HepG2 (cell line): ENCODE measurements around the gene APOA1. TPM values are rescaled to one million over a fixed set of nuclear protein-coding genes. Genes with fewer than 3 reads are reported as not detected.
A peak's percentile ranks its signal among the peaks of the same experiment; 100 is the strongest.

Source experiments
- AGO2 ChIP-seq: fragments of 200-400 bp; formaldehyde crosslinking; optimal IDR thresholded peaks from 2 replicates; pipeline ENCODE3; 2017; ENCODE audit warnings: mild to moderate bottlenecking, low read depth, low read length, moderate library complexity
- ETV6 ChIP-seq: sonication (generic); formaldehyde crosslinking; conservative IDR thresholded peaks from 2 replicates; pipeline ENCODE4 v1.4.0; 2020; ENCODE audit warnings: missing genetic modification reagents
- FLYWCH1 ChIP-seq: sonication (generic); formaldehyde crosslinking; IDR thresholded peaks from 2 replicates; pipeline ENCODE4 v1.8.1; 2023; ENCODE audit warnings: mild to moderate bottlenecking, missing genetic modification reagents
- KMT2A ChIP-seq: sonication (generic); formaldehyde crosslinking; IDR thresholded peaks from 2 replicates; pipeline ENCODE4 v1.4.0; 2020; ENCODE audit warnings: missing genetic modification reagents
- MTERF4 ChIP-seq: sonication (generic); formaldehyde crosslinking; IDR thresholded peaks from 2 replicates; pipeline ENCODE4 v1.8.0; 2023; ENCODE audit warnings: mild to moderate bottlenecking, missing genetic modification reagents
- MTF2 ChIP-seq: sonication (generic); formaldehyde crosslinking; IDR thresholded peaks from 2 replicates; pipeline ENCODE4 v1.5.0; 2020; ENCODE audit warnings: missing genetic modification reagents, borderline replicate concordance
- NR1H2 ChIP-seq: sonication (generic); formaldehyde crosslinking; IDR thresholded peaks from 2 replicates; pipeline ENCODE4 v1.8.1; 2022; ENCODE audit warnings: low read depth, missing genetic modification reagents, borderline replicate concordance
- NR3C1 ChIP-seq: sonication (generic); formaldehyde crosslinking; IDR thresholded peaks from 2 replicates; pipeline ENCODE4 v1.4.0; 2020; ENCODE audit warnings: missing genetic modification reagents
- PBX3 ChIP-seq: sonication (generic); formaldehyde crosslinking; IDR thresholded peaks from 2 replicates; pipeline ENCODE4 v1.8.1; 2023; ENCODE audit warnings: missing genetic modification reagents, inconsistent platforms, borderline replicate concordance
- RBAK ChIP-seq: sonication (generic); formaldehyde crosslinking; IDR thresholded peaks from 2 replicates; pipeline ENCODE4 v1.5.1; 2020; ENCODE audit warnings: mild to moderate bottlenecking, missing genetic modification reagents
- SCMH1 ChIP-seq: sonication (generic); formaldehyde crosslinking; IDR thresholded peaks from 2 replicates; pipeline ENCODE4 v1.9.0; 2021; ENCODE audit warnings: missing genetic modification reagents, mild to moderate bottlenecking, borderline replicate concordance
- SMAD3 ChIP-seq: sonication (generic); formaldehyde crosslinking; IDR thresholded peaks from 2 replicates; pipeline ENCODE4 v1.4.0; 2020; ENCODE audit warnings: missing genetic modification reagents
- SP4 ChIP-seq: sonication (generic); formaldehyde crosslinking; IDR thresholded peaks from 2 replicates; pipeline ENCODE4 v1.8.1; 2023; ENCODE audit warnings: mild to moderate bottlenecking, missing genetic modification reagents
- ZFAT ChIP-seq: sonication (generic); formaldehyde crosslinking; conservative IDR thresholded peaks from 2 replicates; pipeline ENCODE4 v1.8.1; 2023; ENCODE audit warnings: missing genetic modification reagents, inconsistent platforms
- ZHX1 ChIP-seq: sonication (generic); formaldehyde crosslinking; IDR thresholded peaks from 2 replicates; pipeline ENCODE4 v1.8.1; 2022; ENCODE audit warnings: low read depth, mild to moderate bottlenecking, missing genetic modification reagents
- ZNF234 ChIP-seq: sonication (generic); formaldehyde crosslinking; conservative IDR thresholded peaks from 2 replicates; pipeline ENCODE4 v1.5.1; 2020; ENCODE audit warnings: mild to moderate bottlenecking, missing genetic modification reagents
- ZNF75D ChIP-seq: sonication (generic); formaldehyde crosslinking; IDR thresholded peaks from 2 replicates; pipeline ENCODE4 v1.8.1; 2023; ENCODE audit warnings: missing genetic modification reagents, mild to moderate bottlenecking, borderline replicate concordance
- polyA plus RNA-seq, 8 experiments: library from polyadenylated mRNA; depleted of rRNA in 3 of 8; stranded (reverse) in 7 of 8; unstranded in 1 of 8; fragments of >200 nt; fragmentation: Illumina TruSeq in 4 of 8; extraction: Trizol in 4 of 8; gene quantifications; 2 replicates each; pipeline versions ENCODE4 v1.2.1 to v1.2.3, GENCODE V29; 2011 to 2016; ENCODE audit warnings: low read depth in 4 of 8, missing spikeins in 1 of 8, mixed read lengths in 1 of 8; ENCODE audit not compliant: insufficient read depth in 1 of 8
- total RNA-seq, 5 experiments: library from RNA; depleted of rRNA; stranded (reverse); fragments of >200 nt; fragmentation: Illumina TruSeq; extraction: Trizol; gene quantifications; 2 replicates each; pipeline ENCODE4 v1.2.3, GENCODE V29; 2016; ENCODE audit warnings: low read depth in 1 of 5
- TF ChIP-seq, protein P1 (sequence below): sonication (generic); formaldehyde crosslinking; IDR thresholded peaks from 2 replicates; pipeline ENCODE4 v1.4.0; 2020; ENCODE audit warnings: mild to moderate bottlenecking, missing genetic modification reagents
- TF ChIP-seq, protein P2 (sequence below): sonication (generic); formaldehyde crosslinking; IDR thresholded peaks from 2 replicates; pipeline ENCODE4 v1.9.0; 2021; ENCODE audit warnings: missing genetic modification reagents, borderline replicate concordance
- TF ChIP-seq, protein P3 (sequence below): sonication (generic); formaldehyde crosslinking; IDR thresholded peaks from 2 replicates; pipeline ENCODE4 v1.8.0; 2022; ENCODE audit warnings: mild to moderate bottlenecking, missing genetic modification reagents, moderate library complexity

APOA1 gene
- total and polyA plus RNA-seq, 2 of the 13 experiments (the other 11 are each of a cell fraction or from before 2014, with no cell fraction given): 1,973 to 5,485 TPM

DNA sequence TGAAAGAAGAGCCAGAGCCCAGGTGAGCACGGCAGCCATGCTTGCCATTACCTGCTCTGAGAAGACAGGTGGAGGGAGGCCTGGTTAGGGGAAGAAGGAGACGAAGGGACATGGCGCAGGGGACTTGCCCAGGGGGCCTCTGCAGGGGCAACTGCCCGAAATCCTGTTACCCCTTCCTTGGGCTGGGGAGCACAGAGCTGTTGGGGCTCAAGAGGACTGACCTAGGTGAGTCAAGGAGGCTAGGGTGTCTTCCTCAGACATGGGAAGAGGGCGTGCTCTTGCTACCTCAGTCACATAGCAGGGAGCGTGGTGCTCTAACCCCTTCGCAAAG lies 45.6 kb downstream of the APOA1 start, which contains the start of gene APOA5 (continued):
- TF ChIP-seq ZNF75D (no peak), ZNF234 (no peak), KMT2A (CRISPR knock-in tag) (0 out of 2 replicates have a peak, but pooled peaks have one; percentile 3), SMAD3 (no peak), MTF2 (CRISPR knock-in tag) (0 out of 2 replicates have a peak, but pooled peaks have one; percentile 14), NR3C1 (CRISPR knock-in tag) (no peak), ZFAT (CRISPR knock-in tag) (no peak), PBX3 (no peak), NR1H2 (CRISPR knock-in tag) (no peak), AGO2 (peak; percentile 67), SP4 (no peak), FLYWCH1 (no peak), ZHX1 (CRISPR knock-in tag) (no peak), SCMH1 (CRISPR knock-in tag) (no peak), RBAK (CRISPR knock-in tag) (no peak), MTERF4 (0 out of 2 replicates have a peak, but pooled peaks have one; percentile 34), ETV6 (CRISPR knock-in tag) (no peak)
- TF ChIP-seq, protein P1, sequence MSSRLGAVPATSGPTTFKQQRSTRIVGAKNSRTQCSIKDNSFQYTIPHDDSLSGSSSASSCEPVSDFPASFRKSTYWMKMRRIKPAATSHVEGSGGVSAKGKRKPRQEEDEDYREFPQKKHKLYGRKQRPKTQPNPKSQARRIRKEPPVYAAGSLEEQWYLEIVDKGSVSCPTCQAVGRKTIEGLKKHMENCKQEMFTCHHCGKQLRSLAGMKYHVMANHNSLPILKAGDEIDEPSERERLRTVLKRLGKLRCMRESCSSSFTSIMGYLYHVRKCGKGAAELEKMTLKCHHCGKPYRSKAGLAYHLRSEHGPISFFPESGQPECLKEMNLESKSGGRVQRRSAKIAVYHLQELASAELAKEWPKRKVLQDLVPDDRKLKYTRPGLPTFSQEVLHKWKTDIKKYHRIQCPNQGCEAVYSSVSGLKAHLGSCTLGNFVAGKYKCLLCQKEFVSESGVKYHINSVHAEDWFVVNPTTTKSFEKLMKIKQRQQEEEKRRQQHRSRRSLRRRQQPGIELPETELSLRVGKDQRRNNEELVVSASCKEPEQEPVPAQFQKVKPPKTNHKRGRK (CRISPR knock-in tag): no peak
- TF ChIP-seq, protein P2, sequence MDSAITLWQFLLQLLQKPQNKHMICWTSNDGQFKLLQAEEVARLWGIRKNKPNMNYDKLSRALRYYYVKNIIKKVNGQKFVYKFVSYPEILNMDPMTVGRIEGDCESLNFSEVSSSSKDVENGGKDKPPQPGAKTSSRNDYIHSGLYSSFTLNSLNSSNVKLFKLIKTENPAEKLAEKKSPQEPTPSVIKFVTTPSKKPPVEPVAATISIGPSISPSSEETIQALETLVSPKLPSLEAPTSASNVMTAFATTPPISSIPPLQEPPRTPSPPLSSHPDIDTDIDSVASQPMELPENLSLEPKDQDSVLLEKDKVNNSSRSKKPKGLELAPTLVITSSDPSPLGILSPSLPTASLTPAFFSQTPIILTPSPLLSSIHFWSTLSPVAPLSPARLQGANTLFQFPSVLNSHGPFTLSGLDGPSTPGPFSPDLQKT (CRISPR knock-in tag): no peak
- TF ChIP-seq, protein P3, sequence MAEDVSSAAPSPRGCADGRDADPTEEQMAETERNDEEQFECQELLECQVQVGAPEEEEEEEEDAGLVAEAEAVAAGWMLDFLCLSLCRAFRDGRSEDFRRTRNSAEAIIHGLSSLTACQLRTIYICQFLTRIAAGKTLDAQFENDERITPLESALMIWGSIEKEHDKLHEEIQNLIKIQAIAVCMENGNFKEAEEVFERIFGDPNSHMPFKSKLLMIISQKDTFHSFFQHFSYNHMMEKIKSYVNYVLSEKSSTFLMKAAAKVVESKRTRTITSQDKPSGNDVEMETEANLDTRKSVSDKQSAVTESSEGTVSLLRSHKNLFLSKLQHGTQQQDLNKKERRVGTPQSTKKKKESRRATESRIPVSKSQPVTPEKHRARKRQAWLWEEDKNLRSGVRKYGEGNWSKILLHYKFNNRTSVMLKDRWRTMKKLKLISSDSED (CRISPR knock-in tag): 0 out of 2 replicates have a peak, but pooled peaks have one; percentile 48
